GM12878 (cell line): ENCODE data around the gene NPFFR2. TPM values are rescaled to one million over a fixed set of nuclear protein-coding genes. Genes with fewer than 3 reads are reported as not detected.

ENCODE experiments used
- ATAC-seq: fragments of 200-7000 bp; cut with Tn5 transposase; 3 replicates; pipeline ENCODE4 v1.9.1; 2020; ENCODE audit warnings: mild to moderate bottlenecking, moderate library complexity
- BruUV-seq: library from RNA; stranded (reverse); fragments of 400-500 nt; replicated peaks from 2 replicates; lab custom pipeline; 2021; lab: Mats Ljungman, UMichigan
- CTCF ChIA-PET: fragments of 300-600 bp; sonication (Branson Sonifier 250); formaldehyde crosslinking; extraction: SDS; loops from one replicate; lab custom pipeline; 2021; ENCODE audit warnings: inconsistent platforms; lab: Yijun Ruan, JAX
- POLR2A ChIA-PET: fragments of 350-600 bp; formaldehyde crosslinking; extraction: SDS; loops from one replicate; lab custom pipeline; 2021; ENCODE audit warnings: inconsistent platforms; lab: Charles Lee
- RAD21 ChIA-PET: fragments of 300-600 bp; sonication (Branson Sonifier 250); formaldehyde crosslinking; loops from one replicate; lab custom pipeline; 2023; ENCODE audit warnings: antibody characterized with exemption; ENCODE audit not compliant: unreplicated experiment; lab: Charles Lee
- SMC1A ChIA-PET: fragments of 300-600 bp; sonication (Branson Sonifier 250); formaldehyde crosslinking; loops from one replicate; lab custom pipeline; 2023; ENCODE audit not compliant: unreplicated experiment, uncharacterized antibody; lab: Charles Lee
- DNase-seq: peaks from one replicate; pipeline ENCODE4 v3.0.0-alpha.2; 2011; ENCODE audit warnings: low read depth, low spot score
- FAIRE-seq: peaks from 3 replicates; lab custom pipeline; 2011; peaks lifted over from hg19 to GRCh38; lab: Jason Lieb, UNC
- H2AFZ ChIP-seq: 2 replicates; pipeline ENCODE4 v1.6.0; 2011; ENCODE audit warnings: low read depth, low read length, control low read depth; ENCODE audit not compliant: control insufficient read depth
- H3K27ac ChIP-seq: 2 replicates; pipeline ENCODE4 v1.5.1; 2011; ENCODE audit warnings: control low read depth; ENCODE audit not compliant: control insufficient read depth, insufficient read depth
- H3K27me3 ChIP-seq, 2 experiments: replicated peaks in 1 of 2; 2 replicates each; pipeline versions ENCODE4 v1.6.0 to v1.6.1; 2011; ENCODE audit warnings: low read length in 1 of 2; ENCODE audit not compliant: control insufficient read depth in 2 of 2, insufficient read depth in 2 of 2
- H3K36me3 ChIP-seq, 2 experiments: 2 replicates each; pipeline ENCODE4 v1.5.1; 2011; ENCODE audit warnings: low read length in 1 of 2; ENCODE audit not compliant: control insufficient read depth in 2 of 2, insufficient read depth in 2 of 2
- H3K4me1 ChIP-seq: 2 replicates; pipeline ENCODE4 v1.6.1; 2011; ENCODE audit warnings: mild to moderate bottlenecking, low read length, moderate library complexity, mixed read lengths; ENCODE audit not compliant: control insufficient read depth, insufficient read depth
- H3K4me2 ChIP-seq: 2 replicates; pipeline ENCODE4 v1.6.0; 2011; ENCODE audit warnings: control low read depth; ENCODE audit not compliant: control insufficient read depth, insufficient read depth
- H3K4me3 ChIP-seq: fragments of 200-600 bp; sonication (generic); 2 replicates; pipeline ENCODE4 v1.5.1; 2016
- H3K79me2 ChIP-seq: 2 replicates; pipeline ENCODE4 v1.6.0; 2011; ENCODE audit warnings: low read length; ENCODE audit not compliant: control insufficient read depth, insufficient read depth
- H3K9ac ChIP-seq: 2 replicates; pipeline ENCODE4 v1.8.0; 2011; ENCODE audit warnings: low read length, control low read depth, mixed read lengths; ENCODE audit not compliant: control insufficient read depth, insufficient read depth
- H3K9me3 ChIP-seq: replicated peaks from 3 replicates; pipeline ENCODE4 v1.5.1; 2011; ENCODE audit warnings: mild to moderate bottlenecking, low read length; ENCODE audit not compliant: control insufficient read depth, insufficient read depth
- H4K20me1 ChIP-seq: 2 replicates; pipeline ENCODE4 v1.6.0; 2011; ENCODE audit not compliant: control insufficient read depth, insufficient read depth
- BCLAF1 ChIP-seq: fragments of 450-650 bp; IDR thresholded peaks from 2 replicates; pipeline ENCODE4 v1.6.1; 2017; ENCODE audit warnings: antibody characterized with exemption, mild to moderate bottlenecking, moderate library complexity
- CBX5 ChIP-seq: sonication (generic); IDR thresholded peaks from 2 replicates; pipeline ENCODE4 v1.6.1; 2016; ENCODE audit warnings: low read depth, moderate library complexity, mild to moderate bottlenecking, inconsistent platforms
- JUNB ChIP-seq: IDR thresholded peaks from 2 replicates; pipeline ENCODE4 v1.6.1; 2016; ENCODE audit warnings: antibody characterized with exemption, mild to moderate bottlenecking
- NFIC ChIP-seq: IDR thresholded peaks from 2 replicates; pipeline ENCODE4 v1.6.1; 2012; ENCODE audit warnings: low read depth, mild to moderate bottlenecking, inconsistent platforms, low read length, moderate library complexity
- PML ChIP-seq: IDR thresholded peaks from 2 replicates; pipeline ENCODE4 v1.6.1; 2012; ENCODE audit warnings: low read length, inconsistent platforms
- POLR2AphosphoS2 ChIP-seq: IDR thresholded peaks from 2 replicates; pipeline ENCODE4 v1.6.1; 2011; ENCODE audit warnings: low read depth, mild to moderate bottlenecking, low read length, improper control_type of control experiment, moderate library complexity
- RUNX3 ChIP-seq: IDR thresholded peaks from 2 replicates; pipeline ENCODE4 v1.6.1; 2012; ENCODE audit warnings: low read length, inconsistent platforms
- SMARCA5 ChIP-seq: fragments of 450-650 bp; IDR thresholded peaks from 2 replicates; pipeline ENCODE4 v1.6.1; 2017; ENCODE audit warnings: mild to moderate bottlenecking
- SPI1 ChIP-seq: IDR thresholded peaks from 2 replicates; pipeline ENCODE4 v1.6.1; 2011; ENCODE audit warnings: low read depth, mild to moderate bottlenecking, low read length, moderate library complexity, borderline replicate concordance; ENCODE audit not compliant: insufficient read depth
- SREBF1 ChIP-seq: IDR thresholded peaks from 2 replicates; pipeline ENCODE4 v1.6.1; 2012; ENCODE audit warnings: mild to moderate bottlenecking, low read length
- SUPT20H ChIP-seq: IDR thresholded peaks from 2 replicates; pipeline ENCODE4 v1.6.1; 2011; ENCODE audit warnings: low read depth, mild to moderate bottlenecking, low read length, moderate library complexity, borderline replicate concordance; ENCODE audit not compliant: control insufficient read depth
- ZNF24 ChIP-seq: fragments of 450-650 bp; IDR thresholded peaks from 2 replicates; pipeline ENCODE4 v1.6.1; 2017; ENCODE audit warnings: antibody characterized with exemption, mild to moderate bottlenecking
- WGBS: methylation state at CpG from one replicate; pipeline ENCODE4 v1.1.6; 2016; ENCODE audit warnings: low lambda C conversion rate; ENCODE audit not compliant: insufficient replicate concordance, insufficient coverage; ENCODE audit errors: missing lambda C conversion rate; 5-methylcytosine and 5-hydroxymethylcytosine counted together
- in situ Hi-C: fragments of 300-500 bp; cut with MboI; formaldehyde crosslinking; loops from 9 replicates; pipeline ENCODE4 v1.14.3; 2018; ENCODE audit warnings: mixed read lengths
- intact Hi-C: fragments of 100-400 bp; cut with micrococcal nuclease; formaldehyde crosslinking; loops from one replicate; pipeline ENCODE4 v1.14.2; 2022; ENCODE audit not compliant: unreplicated experiment
- polyA plus RNA-seq, 11 experiments: library from polyadenylated mRNA; depleted of rRNA in 4 of 11; unstranded in 6 of 11; stranded (reverse) in 5 of 11; fragments of >200 nt; fragmentation: Nextera tagmentation in 4 of 11; fragmentation: Illumina TruSeq in 1 of 11; extraction: Ambion mirVana in 4 of 11; extraction: Trizol in 1 of 11; gene quantifications; 1 replicate in 1 of 11; 2 replicates in 10 of 11; pipeline versions ENCODE4 v1.2.1 to v1.2.3, GENCODE V29; 2011 to 2016; ENCODE audit warnings: inconsistent platforms in 2 of 11, missing spikeins in 2 of 11, low read depth in 1 of 11
- total RNA-seq, 4 experiments: library from RNA; depleted of rRNA in 3 of 4; stranded (reverse); fragments of >200 nt in 3 of 4; fragmentation: Illumina TruSeq in 1 of 4; extraction: Trizol in 1 of 4; gene quantifications; 2 replicates each; pipeline versions ENCODE4 v1.2.1 to v1.2.3, GENCODE V29; 2013 to 2021

NPFFR2 gene
- total and polyA plus RNA-seq, 10 of the 15 experiments (the other 5 are each of a cell fraction or from before 2014, with no cell fraction given), result not detected

- peak; percentile 36; the same call in 1 of the 2 replicates for TF ChIP-seq NFIC
- TF ChIP-seq RUNX3, result peak; percentile 10; the same call in 1 of the 2 replicates
These were observed 86.2 kb downstream of the NPFFR2 start (continued) for GRCh38 chr4:72118017-72118416.

GRCh38 chr4:72119946-72120345 is 88.1 kb downstream of the NPFFR2 start:
- no peak overlapping the region for H3K4me3 ChIP-seq
- 30% methylated on average over 3 of the region's 3 CpGs for WGBS
- intact Hi-C loops (loop anchor here (10.0 kb wide), 1 partner anchor 1285 kb away; the partner anchor contains the start of gene GRSF1), in situ Hi-C loops (loop anchor here (25.0 kb wide), 1 partner anchor 1492 kb away; the partner anchor contains the start of gene RASSF6)
- H2AFZ ChIP-seq, result no peak overlapping the region
- no peaks in the 10 kb centered on the region for H3K36me3 ChIP-seq
- no peak overlapping the region for H3K9ac ChIP-seq
- CTCF ChIA-PET, result no interaction called here
- RAD21 ChIA-PET, result no interaction called here
- no peak for TF ChIP-seq SPI1
- no peak for TF ChIP-seq BCLAF1
- TF ChIP-seq SMARCA5, result no peak
- no peak for TF ChIP-seq POLR2AphosphoS2
- no peak for TF ChIP-seq ZNF24
- TF ChIP-seq SREBF1, result no peak
- no peak for TF ChIP-seq SUPT20H
- TF ChIP-seq JUNB, result no peak
- no peak for TF ChIP-seq PML
- no peak for TF ChIP-seq CBX5
- ATAC-seq, result no peak
- H3K4me2 ChIP-seq, result no peak overlapping the region
- no peaks in the 10 kb centered on the region for H4K20me1 ChIP-seq
- no peaks in the 10 kb centered on the region for H3K79me2 ChIP-seq
- SMC1A ChIA-PET, result interaction anchor here (0.6 to 1.4 kb wide), 2 partner anchors 22 to 228 kb away, joined by 3 to 4 read pairs; no protein-coding TSS in a partner anchor
- BruUV-seq, result no TSS peak
- FAIRE-seq, result no peak
- H3K4me1 ChIP-seq, result no peaks in the 10 kb centered on the region
- H3K9me3 ChIP-seq, result no peaks in the 10 kb centered on the region
- no peaks in the 10 kb centered on the region for H3K27me3 ChIP-seq
- no peak for DNase-seq
- H3K27ac ChIP-seq, result no peak overlapping the region
- POLR2A ChIA-PET, result no interaction called here
